ENCODE results near the gene ZMYM2. TPM values are rescaled to one million over a fixed set of nuclear protein-coding genes. Genes with fewer than 3 reads are reported as not detected.
A peak's percentile ranks its signal among the peaks of the same experiment; 100 is the strongest.
"Not testable (repeated sequence)": the region's sequence is repeated elsewhere in the genome, so short reads cannot be mapped to it uniquely, and the experiment has no call there.

ZMYM2 gene
- total RNA-seq, 1 donor from 2014 or later, result 134 TPM

- Mint-ChIP-seq H3K27ac (ENCODE audit: unreplicated experiment) (no peak overlapping the region), H3K36me3 (ENCODE audit: low read depth) (peaks cover 3% of the 10 kb centered on the region)
Measured at GRCh38 chr13:19960653-19960976, 2.1 kb downstream of the ZMYM2 start.

DNA sequence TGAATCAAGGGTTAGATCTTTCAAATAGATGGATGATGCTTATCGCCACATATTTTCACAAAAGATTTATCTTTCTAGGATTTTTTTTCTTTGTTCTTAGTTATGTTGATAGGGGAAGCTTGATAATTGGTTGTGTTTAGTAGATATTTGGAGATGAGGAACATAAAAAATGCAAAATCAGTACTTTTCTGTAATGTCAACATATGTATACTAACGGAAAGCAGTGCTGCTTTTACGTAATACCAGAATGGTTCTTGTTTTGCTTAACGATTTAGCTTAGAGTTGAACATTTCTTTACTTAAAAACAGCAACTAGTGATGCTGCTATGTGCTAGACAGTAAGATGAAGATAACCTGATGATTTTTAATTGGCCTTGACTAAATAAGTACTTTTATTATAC, 3.0 kb downstream of the ZMYM2 start:
- peak overlapping the region; percentile 74 for H3K4me3 Mint-ChIP-seq
- peaks cover 3% of the 10 kb centered on the region for H3K36me3 Mint-ChIP-seq (ENCODE audit: low read depth)
- peaks cover 2% of the 10 kb centered on the region for H3K27me3 Mint-ChIP-seq (ENCODE audit: low read depth)
- peaks cover 27% of the 10 kb centered on the region for H3K4me1 Mint-ChIP-seq
- TF ChIP-seq, protein P1, sequence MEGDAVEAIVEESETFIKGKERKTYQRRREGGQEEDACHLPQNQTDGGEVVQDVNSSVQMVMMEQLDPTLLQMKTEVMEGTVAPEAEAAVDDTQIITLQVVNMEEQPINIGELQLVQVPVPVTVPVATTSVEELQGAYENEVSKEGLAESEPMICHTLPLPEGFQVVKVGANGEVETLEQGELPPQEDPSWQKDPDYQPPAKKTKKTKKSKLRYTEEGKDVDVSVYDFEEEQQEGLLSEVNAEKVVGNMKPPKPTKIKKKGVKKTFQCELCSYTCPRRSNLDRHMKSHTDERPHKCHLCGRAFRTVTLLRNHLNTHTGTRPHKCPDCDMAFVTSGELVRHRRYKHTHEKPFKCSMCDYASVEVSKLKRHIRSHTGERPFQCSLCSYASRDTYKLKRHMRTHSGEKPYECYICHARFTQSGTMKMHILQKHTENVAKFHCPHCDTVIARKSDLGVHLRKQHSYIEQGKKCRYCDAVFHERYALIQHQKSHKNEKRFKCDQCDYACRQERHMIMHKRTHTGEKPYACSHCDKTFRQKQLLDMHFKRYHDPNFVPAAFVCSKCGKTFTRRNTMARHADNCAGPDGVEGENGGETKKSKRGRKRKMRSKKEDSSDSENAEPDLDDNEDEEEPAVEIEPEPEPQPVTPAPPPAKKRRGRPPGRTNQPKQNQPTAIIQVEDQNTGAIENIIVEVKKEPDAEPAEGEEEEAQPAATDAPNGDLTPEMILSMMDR (conservative IDR thresholded peaks at IDR 0.05), result no peak
- no peak for DNase-seq (ENCODE audit: low read depth, low spot score)
- H3K9me3 Mint-ChIP-seq, result no peaks in the 10 kb centered on the region
- H3K27ac Mint-ChIP-seq (ENCODE audit: unreplicated experiment), result no peak overlapping the region

More at GRCh38 chr13:19960653-19960976, 2.1 kb downstream of the ZMYM2 start:
- peak overlapping the region; percentile 99 for H3K4me3 Mint-ChIP-seq
- TF ChIP-seq, protein P1 (conservative IDR thresholded peaks at IDR 0.05), result no peak
- no peak for DNase-seq (ENCODE audit: low read depth, low spot score)
- H3K9me3 Mint-ChIP-seq, result no peaks in the 10 kb centered on the region
- H3K4me1 Mint-ChIP-seq, result peaks cover 27% of the 10 kb centered on the region
- peaks cover 2% of the 10 kb centered on the region for H3K27me3 Mint-ChIP-seq (ENCODE audit: low read depth)

DNA sequence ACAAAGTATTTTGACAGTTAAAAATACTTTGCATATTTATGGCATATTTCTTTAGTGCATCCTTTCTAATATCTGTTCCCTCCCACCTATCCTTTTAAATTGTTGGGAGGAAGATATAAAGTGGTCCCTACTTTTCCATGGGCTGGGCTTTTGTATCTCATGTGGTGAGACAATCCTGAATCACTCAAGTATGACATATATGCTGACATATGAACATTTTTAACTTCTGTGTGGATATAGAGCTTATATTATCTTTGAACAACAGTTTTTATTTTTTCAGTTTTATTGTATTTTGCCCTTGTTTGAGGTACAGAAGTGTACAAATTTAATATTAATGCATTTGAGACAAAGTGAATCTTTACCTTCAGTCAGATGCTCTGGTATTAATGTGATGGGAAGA, 3.4 kb downstream of the ZMYM2 start:
- H3K9me3 Mint-ChIP-seq, result no peaks in the 10 kb centered on the region
- H3K4me3 Mint-ChIP-seq, result peak overlapping the region; percentile 74
- H3K4me1 Mint-ChIP-seq, result peaks cover 27% of the 10 kb centered on the region
- H3K36me3 Mint-ChIP-seq (ENCODE audit: low read depth), result peaks cover 3% of the 10 kb centered on the region
- TF ChIP-seq, protein P1 (conservative IDR thresholded peaks at IDR 0.05), result no peak
- no peak overlapping the region for H3K27ac Mint-ChIP-seq (ENCODE audit: unreplicated experiment)
- H3K27me3 Mint-ChIP-seq (ENCODE audit: low read depth), result peaks cover 2% of the 10 kb centered on the region
- no peak for DNase-seq (ENCODE audit: low read depth, low spot score)

DNA sequence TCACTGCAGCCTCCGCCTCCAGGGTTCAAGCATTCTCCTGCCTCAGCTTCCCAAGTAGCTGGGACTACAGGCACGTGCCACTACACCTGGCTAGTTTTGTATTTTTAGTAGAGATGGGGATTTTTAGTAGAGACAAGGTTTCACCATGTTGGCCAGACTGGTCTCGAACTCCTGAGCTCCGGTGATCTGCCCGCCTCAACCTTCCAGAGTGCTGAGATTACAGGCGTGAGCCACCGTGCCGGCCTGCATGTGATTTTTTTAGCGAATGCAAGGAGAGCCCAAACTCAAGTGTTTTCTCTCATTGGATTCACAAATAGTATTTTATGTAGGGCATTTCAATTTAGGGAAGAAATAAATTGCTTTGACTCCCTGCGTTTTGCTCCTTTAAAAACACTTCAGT, 4.4 kb downstream of the ZMYM2 start:
- peaks cover 27% of the 10 kb centered on the region for H3K4me1 Mint-ChIP-seq
- TF ChIP-seq, protein P1 (conservative IDR thresholded peaks at IDR 0.05), result no peak
- no peak overlapping the region for H3K4me3 Mint-ChIP-seq
- no peak overlapping the region for H3K27ac Mint-ChIP-seq (ENCODE audit: unreplicated experiment)
- no peaks in the 10 kb centered on the region for H3K9me3 Mint-ChIP-seq
- no peak for DNase-seq (ENCODE audit: low read depth, low spot score)
- peaks cover 2% of the 10 kb centered on the region for H3K27me3 Mint-ChIP-seq (ENCODE audit: low read depth)
- peaks cover 3% of the 10 kb centered on the region for H3K36me3 Mint-ChIP-seq (ENCODE audit: low read depth)

- H3K9me3 Mint-ChIP-seq, result no peaks in the 10 kb centered on the region
- no peaks in the 10 kb centered on the region for H3K27me3 Mint-ChIP-seq (ENCODE audit: low read depth)
- H3K36me3 Mint-ChIP-seq (ENCODE audit: low read depth), result peaks cover 6% of the 10 kb centered on the region
Measured at GRCh38 chr13:19967621-19968020, 9.1 kb downstream of the ZMYM2 start.

GRCh38 chr13:19974498-19975009, 16.0 kb downstream of the ZMYM2 start:
- not testable (repeated sequence) for H3K4me3 Mint-ChIP-seq; H3K27ac Mint-ChIP-seq (ENCODE audit: unreplicated experiment); H3K9me3 Mint-ChIP-seq; H3K4me1 Mint-ChIP-seq; H3K27me3 Mint-ChIP-seq (ENCODE audit: low read depth); DNase-seq (ENCODE audit: low read depth, low spot score)
- H3K36me3 Mint-ChIP-seq (ENCODE audit: low read depth), result peaks cover 38% of the 10 kb centered on the region

More at GRCh38 chr13:19967621-19968020, 9.1 kb downstream of the ZMYM2 start:
- no peak overlapping the region for H3K27ac Mint-ChIP-seq (ENCODE audit: unreplicated experiment)
- H3K4me3 Mint-ChIP-seq, result no peak overlapping the region
- no peak for DNase-seq (ENCODE audit: low read depth, low spot score)
- peaks cover 7% of the 10 kb centered on the region for H3K4me1 Mint-ChIP-seq
- TF ChIP-seq, protein P1 (conservative IDR thresholded peaks at IDR 0.05), result no peak

Measured in neural crest cell (in vitro differentiated cells).